GM12874 (cell line): Measurements from ENCODE around the gene PLCD3.

ENCODE experiments used
- CTCF ChIP-seq: IDR thresholded peaks from 2 replicates; pipeline ENCODE4 v1.5.1; 2011; ENCODE audit warnings: low read depth, mild to moderate bottlenecking, control low read depth, low read length, moderate library complexity; ENCODE audit not compliant: insufficient read depth

Gene PLCD3

DNA sequence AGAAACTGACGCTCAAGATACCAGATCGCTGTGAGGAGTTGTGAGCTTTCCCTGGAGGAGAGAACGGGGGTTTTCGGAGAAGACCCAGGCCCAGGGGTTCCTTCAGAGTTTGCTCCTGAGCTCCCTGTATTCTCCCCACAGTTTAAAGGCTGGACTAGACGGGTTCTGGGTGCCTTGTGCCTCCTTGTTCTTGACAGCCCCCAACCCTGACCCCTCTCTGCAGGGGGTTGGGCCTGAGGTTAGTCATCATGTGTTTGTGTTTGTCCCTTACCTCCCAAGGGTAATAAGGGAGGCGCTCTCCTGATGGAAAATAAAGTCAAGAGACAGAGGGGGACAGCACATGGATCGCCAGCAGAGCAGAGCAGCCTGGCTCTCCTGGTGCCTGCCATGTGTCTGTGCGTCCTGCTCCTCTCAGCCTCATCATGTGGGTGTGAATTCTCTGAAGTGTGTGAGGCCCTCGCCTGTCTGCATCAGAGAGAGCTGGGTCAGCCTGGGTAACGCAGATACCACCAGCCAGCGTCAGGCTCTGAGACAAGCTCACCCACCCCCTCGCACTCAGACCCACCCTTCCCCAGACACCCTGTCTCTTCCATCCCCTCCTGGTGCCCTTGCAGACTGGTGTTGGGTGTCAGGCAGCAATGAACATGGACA is 38.1 kb upstream of the PLCD3 start:
- TF ChIP-seq CTCF = no peak

GRCh38 chr17:45168991-45169752 is 36.9 kb upstream of the PLCD3 start:
- no peak for TF ChIP-seq CTCF

GRCh38 chr17:45164734-45165269 is 32.5 kb upstream of the PLCD3 start:
- TF ChIP-seq CTCF = no peak

- no peak for TF ChIP-seq CTCF
Observed at GRCh38 chr17:45162025-45162687, 29.8 kb upstream of the PLCD3 start.

GRCh38 chr17:45161288-45162024 is 29.1 kb upstream of the PLCD3 start, which contains the start of gene HEXIM2:
Gene HEXIM2, plus strand, starts transcription at chr17:45161875. Its CDS starts 919 bp downstream, at chr17:45162794.
- no peak for TF ChIP-seq CTCF

GRCh38 chr17:45160447-45161287 is 28.4 kb upstream of the PLCD3 start:
- TF ChIP-seq CTCF = 0 out of 2 replicates have a peak, but pooled peaks have one; percentile 19
